Kidney epithelial cell (primary cell): ENCODE data around the gene ZNF362. TPM values are rescaled to one million over a fixed set of nuclear protein-coding genes. Genes with fewer than 3 reads are reported as not detected.

Experiments
- DNase-seq: peaks from one replicate; pipeline ENCODE4 v3.0.0-alpha.2; 2010; ENCODE audit warnings: low read depth
- H3K27me3 ChIP-seq: 2 replicates; pipeline ENCODE4 v1.6.0; 2011; ENCODE audit warnings: low read length; ENCODE audit not compliant: control insufficient read depth, insufficient read depth
- H3K36me3 ChIP-seq: 2 replicates; pipeline ENCODE4 v1.5.1; 2011; ENCODE audit warnings: low read length; ENCODE audit not compliant: control insufficient read depth, insufficient read depth
- H3K4me3 ChIP-seq: 2 replicates; pipeline ENCODE4 v1.5.1; 2011; ENCODE audit warnings: low read depth, mild to moderate bottlenecking, control low read depth, low read length
- CTCF ChIP-seq: IDR thresholded peaks from 2 replicates; pipeline ENCODE4 v1.5.1; 2011; ENCODE audit warnings: mild to moderate bottlenecking, moderate library complexity, low read length, control low read depth, inconsistent platforms; ENCODE audit not compliant: insufficient read depth, poor library complexity, severe bottlenecking
- total RNA-seq: library from RNA; depleted of rRNA; stranded (reverse); fragments of >200 nt; gene quantifications from 2 replicates; pipeline ENCODE4 v1.2.3, GENCODE V29; 2015

Gene ZNF362
- total RNA-seq, 1 donor from 2014 or later, result 26.0 TPM

GRCh38 chr1:33248244-33248643 lies 8.0 kb upstream of the ZNF362 start:
- H3K36me3 ChIP-seq, result no peaks in the 10 kb centered on the region
- H3K27me3 ChIP-seq, result peaks cover 15% of the 10 kb centered on the region
- no peak overlapping the region for H3K4me3 ChIP-seq
- no peak for DNase-seq
- no peak for TF ChIP-seq CTCF

- H3K36me3 ChIP-seq, result no peaks in the 10 kb centered on the region
These were observed 6.9 kb upstream of the ZNF362 start for GRCh38 chr1:33249422-33249821.

GRCh38 chr1:33250217-33250616 lies 6.1 kb upstream of the ZNF362 start:
- Histone ChIP-seq H3K4me3 (no peak overlapping the region), H3K36me3 (no peaks in the 10 kb centered on the region), H3K27me3 (peaks cover 15% of the 10 kb centered on the region)
- no peak for TF ChIP-seq CTCF
- no peak for DNase-seq

More at GRCh38 chr1:33249422-33249821, 6.9 kb upstream of the ZNF362 start:
- Histone ChIP-seq H3K27me3 (peaks cover 15% of the 10 kb centered on the region), H3K4me3 (no peak overlapping the region)
- no peak for TF ChIP-seq CTCF
- DNase-seq, result no peak

- Histone ChIP-seq H3K4me3 (no peak overlapping the region), H3K27me3 (peaks cover 15% of the 10 kb centered on the region), H3K36me3 (no peaks in the 10 kb centered on the region)
- DNase-seq, result no peak
- TF ChIP-seq CTCF, result no peak
These were observed 5.6 kb upstream of the ZNF362 start for GRCh38 chr1:33250724-33251123.

- Histone ChIP-seq H3K4me3 (no peak overlapping the region), H3K36me3 (no peaks in the 10 kb centered on the region), H3K27me3 (peaks cover 3% of the 10 kb centered on the region)
- no peak for DNase-seq
- TF ChIP-seq CTCF, result no peak
These were observed 1.8 kb upstream of the ZNF362 start for GRCh38 chr1:33254491-33254890.
